ENCODE measurements around the gene BLM.

The BLM gene

GRCh38 chr15:90691982-90692773 lies 25.0 kb upstream of the BLM start:
- DNase-seq (ENCODE audit: low spot score), result no peak

GRCh38 chr15:90694987-90695386 lies 22.2 kb upstream of the BLM start:
- DNase-seq (ENCODE audit: low spot score), result no peak

GRCh38 chr15:90697175-90697574 lies 20.0 kb upstream of the BLM start:
- DNase-seq (ENCODE audit: low spot score), result no peak

GRCh38 chr15:90698629-90699028 lies 18.5 kb upstream of the BLM start:
- DNase-seq (ENCODE audit: low spot score), result no peak

- DNase-seq (ENCODE audit: low spot score), result no peak
Observed at GRCh38 chr15:90701048-90701447, 16.1 kb upstream of the BLM start.

- DNase-seq (ENCODE audit: low spot score), result no peak
Observed at GRCh38 chr15:90701880-90702630, 15.1 kb upstream of the BLM start.

- no peak for DNase-seq (ENCODE audit: low spot score)
Observed at GRCh38 chr15:90703455-90703854, 13.7 kb upstream of the BLM start.

GRCh38 chr15:90705212-90705611 lies 11.9 kb upstream of the BLM start:
- DNase-seq (ENCODE audit: low spot score), result no peak

- DNase-seq (ENCODE audit: low spot score), result no peak
Observed at GRCh38 chr15:90706394-90707327, 10.5 kb upstream of the BLM start.

GRCh38 chr15:90707489-90707888 lies 9.7 kb upstream of the BLM start:
- no peak for DNase-seq (ENCODE audit: low spot score)

- DNase-seq (ENCODE audit: low spot score), result no peak
Observed at GRCh38 chr15:90708516-90708915, 8.6 kb upstream of the BLM start.

GRCh38 chr15:90709278-90709677 lies 7.9 kb upstream of the BLM start:
- DNase-seq (ENCODE audit: low spot score), result no peak

GRCh38 chr15:90710436-90711027 lies 6.6 kb upstream of the BLM start:
- no peak for DNase-seq (ENCODE audit: low spot score)

GRCh38 chr15:90711418-90711824 lies 5.7 kb upstream of the BLM start:
- no peak for DNase-seq (ENCODE audit: low spot score)

GRCh38 chr15:90711842-90712241 lies 5.3 kb upstream of the BLM start:
- DNase-seq (ENCODE audit: low spot score), result no peak

GRCh38 chr15:90713081-90713480 lies 4.1 kb upstream of the BLM start:
- DNase-seq (ENCODE audit: low spot score), result no peak

- DNase-seq (ENCODE audit: low spot score), result no peak
Observed at GRCh38 chr15:90716317-90716975, 700 bp upstream of the BLM start.

- no peak for DNase-seq (ENCODE audit: low spot score)
Observed at GRCh38 chr15:90718232-90718631, 1.1 kb downstream of the BLM start.

GRCh38 chr15:90720131-90720530 lies 3.0 kb downstream of the BLM start:
- DNase-seq (ENCODE audit: low spot score), result no peak

GRCh38 chr15:90729261-90729660 lies 12.1 kb downstream of the BLM start:
- no peak for DNase-seq (ENCODE audit: low spot score)

GRCh38 chr15:90730290-90730689 lies 13.1 kb downstream of the BLM start:
- DNase-seq (ENCODE audit: low spot score), result no peak

GRCh38 chr15:90735923-90736322 lies 18.8 kb downstream of the BLM start:
- DNase-seq (ENCODE audit: low spot score), result no peak
